K562 treated with DMSO at 1 percent for 48 hours (cell line): ENCODE measurements around the gene WFDC10A. TPM values are rescaled to one million over a fixed set of nuclear protein-coding genes. Genes with fewer than 3 reads are reported as not detected.

Experiments used
- total RNA-seq: library from RNA; unstranded; fragments of 300-600 nt; gene quantifications from 2 replicates; pipeline ENCODE4 v1.2.3, GENCODE V29; 2022; ENCODE audit warnings: low replicate concordance; ENCODE audit errors: extremely low read depth

Gene WFDC10A
- not detected in 2 replicates for total RNA-seq

GRCh38 chr20:45629496-45630100, at the start of gene WFDC10A:
Gene WFDC10A (plus strand): TSS chr20:45629739. CDS start chr20:45629814, 75 bp downstream.

DNA sequence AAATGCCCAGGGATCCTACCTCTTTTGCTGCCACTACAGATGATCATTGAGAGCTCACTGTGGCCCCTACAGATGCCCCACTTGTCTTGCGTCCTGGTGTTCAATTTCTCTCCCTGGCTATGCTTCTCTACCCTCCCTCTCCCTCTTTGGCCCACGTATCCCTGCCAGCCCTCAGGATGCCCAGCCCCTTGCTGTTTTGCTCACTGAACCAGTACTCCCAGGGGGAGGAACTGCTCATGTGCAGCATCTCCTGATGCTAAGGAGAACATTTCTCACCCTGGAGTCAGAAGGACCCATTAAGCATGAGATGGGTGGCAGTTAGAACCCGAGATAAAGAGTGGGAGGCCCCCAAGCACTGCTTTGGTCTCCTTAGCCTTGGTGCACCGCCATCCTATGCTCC, 1.6 kb downstream of the WFDC10A start, which contains the start of gene WFDC9:
WFDC9 (minus strand) TSS at position 101 of the 400 bp plus-strand sequence. CDS start 21,103 bp downstream, outside the sequence.

DNA sequence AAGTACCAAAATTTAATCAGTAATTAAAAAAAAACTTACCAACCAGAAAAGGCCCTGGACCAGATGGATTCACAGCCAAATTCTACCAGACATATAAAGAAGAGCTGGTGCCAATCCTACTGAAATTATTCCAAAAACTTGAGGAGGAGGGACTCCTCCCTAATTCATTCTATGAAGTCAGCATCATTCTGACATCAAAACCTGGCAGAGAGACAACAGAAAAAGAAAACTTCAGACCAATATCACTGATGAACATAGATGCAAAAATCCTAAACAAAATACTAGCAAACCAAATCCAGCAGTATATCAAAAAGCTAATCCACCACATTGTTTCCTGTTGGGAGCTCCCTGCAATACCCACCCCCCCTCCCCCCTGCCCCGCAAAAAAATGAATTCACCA, 40.6 kb downstream of the WFDC10A start, which contains the start of gene WFDC11:
WFDC11 (minus strand) TSS at position 101 of the 400 bp plus-strand sequence. CDS start 19,639 bp downstream, outside the sequence.

Other genes with a start within 250 kb of the WFDC10A start
- not detected in 2 replicates for gene DBNDD2, start 221.4 kb upstream of the WFDC10A start, total RNA-seq
- gene PIGT, start 213.6 kb upstream of the WFDC10A start, total RNA-seq, result not detected in 2 replicates
- not detected in 2 replicates for gene WFDC2, start 160.0 kb upstream of the WFDC10A start, total RNA-seq
- gene SPINT3, start 114.1 kb upstream of the WFDC10A start, total RNA-seq, result not detected in 2 replicates
- gene WFDC6, start 90.3 kb upstream of the WFDC10A start, total RNA-seq, result not detected in 2 replicates
- gene EPPIN, start 82.3 kb upstream of the WFDC10A start, total RNA-seq, result not detected in 2 replicates
- not detected in 2 replicates for gene WFDC8, start 50.5 kb upstream of the WFDC10A start, total RNA-seq
- not detected in 2 replicates for gene WFDC9, start 1.5 kb downstream of the WFDC10A start, total RNA-seq
- gene WFDC11, start 40.5 kb downstream of the WFDC10A start, total RNA-seq, result not detected in 2 replicates
- gene WFDC13, start 72.3 kb downstream of the WFDC10A start, total RNA-seq, result not detected in 2 replicates
- gene WFDC10B, start 75.3 kb downstream of the WFDC10A start, total RNA-seq, result not detected in 2 replicates
- not detected in 2 replicates for gene SPINT4, start 92.6 kb downstream of the WFDC10A start, total RNA-seq
- not detected in 2 replicates for gene WFDC3, start 162.1 kb downstream of the WFDC10A start, total RNA-seq
- gene DNTTIP1, start 162.2 kb downstream of the WFDC10A start, total RNA-seq, result not detected in 2 replicates
- gene UBE2C, start 182.9 kb downstream of the WFDC10A start, total RNA-seq, result not detected in 2 replicates
- not detected in 2 replicates for gene TNNC2, start 197.6 kb downstream of the WFDC10A start, total RNA-seq
- not detected in 2 replicates for gene SNX21, start 204.1 kb downstream of the WFDC10A start, total RNA-seq
- not detected in 2 replicates for gene ACOT8, start 227.7 kb downstream of the WFDC10A start, total RNA-seq
- gene ZSWIM3, start 227.9 kb downstream of the WFDC10A start, total RNA-seq, result not detected in 2 replicates